M059J (cell line): Measurements from ENCODE around the gene TCAF1. TPM values are rescaled to one million over a fixed set of nuclear protein-coding genes. Genes with fewer than 3 reads are reported as not detected.
A peak's percentile ranks its signal among the peaks of the same experiment; 100 is the strongest.
"Not testable (repeated sequence)": the region's sequence is repeated elsewhere in the genome, so short reads cannot be mapped to it uniquely, and the experiment has no call there.

Experiments
- DNase-seq: peaks from one replicate; pipeline ENCODE4 v3.0.0-alpha.2; 2012; ENCODE audit warnings: low read depth
- total RNA-seq: library from RNA; depleted of rRNA; stranded (reverse); fragments of >200 nt; shearing (Covaris generic); gene quantifications from 2 replicates; pipeline ENCODE4 v1.2.3, GENCODE V29; 2014

Gene TCAF1
- total RNA-seq, 1 experiment from 2014 or later, result 45.3 TPM

GRCh38 chr7:143850682-143851081, 51.3 kb downstream of the TCAF1 start:
- no peak for DNase-seq

- DNase-seq, result no peak
These were observed 52.0 kb downstream of the TCAF1 start for GRCh38 chr7:143849785-143850479.

- DNase-seq, result no peak
These were observed 53.8 kb downstream of the TCAF1 start for GRCh38 chr7:143848192-143848591.

- no peak for DNase-seq
These were observed 55.3 kb downstream of the TCAF1 start for GRCh38 chr7:143846692-143847091.

GRCh38 chr7:143841696-143842095, 60.3 kb downstream of the TCAF1 start:
- DNase-seq, result peak; percentile 2

- not testable (repeated sequence) for DNase-seq
These were observed 61.9 kb downstream of the TCAF1 start for GRCh38 chr7:143840062-143840461.

GRCh38 chr7:143837223-143837622, 64.8 kb downstream of the TCAF1 start:
- DNase-seq, result not testable (repeated sequence)

- not testable (repeated sequence) for DNase-seq
These were observed 65.4 kb downstream of the TCAF1 start for GRCh38 chr7:143836622-143837021.

GRCh38 chr7:143836088-143836487, 65.9 kb downstream of the TCAF1 start:
- not testable (repeated sequence) for DNase-seq

- not testable (repeated sequence) for DNase-seq
These were observed 75.4 kb downstream of the TCAF1 start for GRCh38 chr7:143826578-143826977.

- DNase-seq, result not testable (repeated sequence)
These were observed 77.5 kb downstream of the TCAF1 start for GRCh38 chr7:143824295-143825135.

- not testable (repeated sequence) for DNase-seq
These were observed 78.2 kb downstream of the TCAF1 start for GRCh38 chr7:143823634-143824294.

- not testable (repeated sequence) for DNase-seq
These were observed 80.3 kb downstream of the TCAF1 start for GRCh38 chr7:143821392-143822277.

- DNase-seq, result not testable (repeated sequence)
These were observed 84.1 kb downstream of the TCAF1 start for GRCh38 chr7:143817873-143818272.

GRCh38 chr7:143816471-143817133, 85.4 kb downstream of the TCAF1 start:
- DNase-seq, result not testable (repeated sequence)

GRCh38 chr7:143810639-143811038, 91.3 kb downstream of the TCAF1 start:
- DNase-seq, result not testable (repeated sequence)

- DNase-seq, result not testable (repeated sequence)
These were observed 95.3 kb downstream of the TCAF1 start for GRCh38 chr7:143806664-143807071.
